ENCODE data around the gene AMIGO1. TPM values are rescaled to one million over a fixed set of nuclear protein-coding genes. Genes with fewer than 3 reads are reported as not detected.

Gene AMIGO1
- total RNA-seq, 1 experiment from 2014 or later: 1.5 TPM

- POLR2A ChIA-PET: no interaction called here
Measured at GRCh38 chr1:109531826-109532364, 22.4 kb upstream of the AMIGO1 start.

GRCh38 chr1:109531380-109531779, 21.9 kb upstream of the AMIGO1 start:
- TF ChIP-seq CTCF (IDR thresholded peaks at IDR 0.05; ENCODE audit: insufficient read depth in 1 of 2, low read depth in 1 of 2, low read length in 1 of 2, severe bottlenecking in 1 of 2, unreplicated experiment in 1 of 2): no peak
- POLR2A ChIA-PET: no interaction called here
- intact Hi-C loops (cut with micrococcal nuclease; ENCODE audit: unreplicated experiment): loop anchor here (5.0 kb wide), 2 partner anchors 104 to 269 kb away; partner anchors contain the start of gene PSMA5
- Mint-ChIP-seq H3K27ac (ENCODE audit: unreplicated experiment) (no peak overlapping the region), H3K9me3 (ENCODE audit: unreplicated experiment) (no peaks in the 10 kb centered on the region), H3K27me3 (ENCODE audit: insufficient read depth, unreplicated experiment) (peaks cover 1% of the 10 kb centered on the region), H3K36me3 (ENCODE audit: insufficient read depth, unreplicated experiment) (peaks cover 4% of the 10 kb centered on the region), H3K4me1 (ENCODE audit: low read depth, unreplicated experiment) (no peaks in the 10 kb centered on the region), H3K4me3 (ENCODE audit: unreplicated experiment) (no peak overlapping the region)
- no peak for DNase-seq
- Histone ChIP-seq H3K9me3 (no peaks in the 10 kb centered on the region), H3K4me1 (no peaks in the 10 kb centered on the region; the same call in 1 of the 2 replicates), H3K27me3 (replicated peaks; ENCODE audit: control insufficient read depth, insufficient read depth, low read length) (no peaks in the 10 kb centered on the region), H3K36me3 (ENCODE audit: control insufficient read depth, insufficient read depth, low read length) (no peaks in the 10 kb centered on the region), H3K4me3 (ENCODE audit: low read depth, low read length) (no peak overlapping the region)
- BruUV-seq (replicated peaks): no TSS peak
- CTCF ChIA-PET: interaction anchor here (0.9 to 6.3 kb wide), 2 partner anchors 37 to 48 kb away, joined by 4 to 131 read pairs; partner anchors contain the start of genes ATXN7L2 and CYB561D1

More at GRCh38 chr1:109531826-109532364, 22.4 kb upstream of the AMIGO1 start:
- peaks cover 4% of the 10 kb centered on the region for H3K36me3 Mint-ChIP-seq (ENCODE audit: insufficient read depth, unreplicated experiment)
- no peaks in the 10 kb centered on the region for H3K9me3 Mint-ChIP-seq (ENCODE audit: unreplicated experiment)
- Histone ChIP-seq H3K27me3 (replicated peaks; ENCODE audit: control insufficient read depth, insufficient read depth, low read length) (no peaks in the 10 kb centered on the region), H3K9me3 (no peaks in the 10 kb centered on the region), H3K4me1 (no peaks in the 10 kb centered on the region; the same call in 1 of the 2 replicates), H3K4me3 (ENCODE audit: low read depth, low read length) (no peak overlapping the region), H3K36me3 (ENCODE audit: control insufficient read depth, insufficient read depth, low read length) (no peaks in the 10 kb centered on the region)
- TF ChIP-seq CTCF (IDR thresholded peaks at IDR 0.05; ENCODE audit: insufficient read depth in 1 of 2, low read depth in 1 of 2, low read length in 1 of 2, severe bottlenecking in 1 of 2, unreplicated experiment in 1 of 2): no peak
- no peak overlapping the region for H3K27ac Mint-ChIP-seq (ENCODE audit: unreplicated experiment)
- no peaks in the 10 kb centered on the region for H3K4me1 Mint-ChIP-seq (ENCODE audit: low read depth, unreplicated experiment)
- no TSS peak for BruUV-seq (replicated peaks)
- CTCF ChIA-PET: interaction anchor here (0.9 to 6.3 kb wide), 8 partner anchors 14 to 500 kb away, joined by 3 to 131 read pairs (median 4); partner anchors contain the start of genes AMIGO1, ATXN7L2 and CYB561D1
- H3K27me3 Mint-ChIP-seq (ENCODE audit: insufficient read depth, unreplicated experiment): no peaks in the 10 kb centered on the region
- H3K4me3 Mint-ChIP-seq (ENCODE audit: unreplicated experiment): no peak overlapping the region
- no peak for DNase-seq
- intact Hi-C loops (cut with micrococcal nuclease; ENCODE audit: unreplicated experiment): loop anchor here (1.0 to 5.0 kb wide), 5 partner anchors 34 to 270 kb away; partner anchors contain the start of genes CYB561D1 and PSMA5

GRCh38 chr1:109530457-109531087, 21.0 kb upstream of the AMIGO1 start:
- Mint-ChIP-seq H3K27ac (ENCODE audit: unreplicated experiment) (no peak overlapping the region), H3K27me3 (ENCODE audit: insufficient read depth, unreplicated experiment) (peaks cover 9% of the 10 kb centered on the region), H3K4me3 (ENCODE audit: unreplicated experiment) (no peak overlapping the region), H3K4me1 (ENCODE audit: low read depth, unreplicated experiment) (no peaks in the 10 kb centered on the region), H3K36me3 (ENCODE audit: insufficient read depth, unreplicated experiment) (peaks cover 4% of the 10 kb centered on the region), H3K9me3 (ENCODE audit: unreplicated experiment) (no peaks in the 10 kb centered on the region)
- H3K36me3 ChIP-seq (ENCODE audit: control insufficient read depth, insufficient read depth, low read length): no peaks in the 10 kb centered on the region
- intact Hi-C loops (cut with micrococcal nuclease; ENCODE audit: unreplicated experiment): loop anchor here (5.0 kb wide), 2 partner anchors 103 to 268 kb away; partner anchors contain the start of gene PSMA5
- H3K9me3 ChIP-seq: no peaks in the 10 kb centered on the region
- no peak for DNase-seq
- no peaks in the 10 kb centered on the region for H3K27me3 ChIP-seq (replicated peaks; ENCODE audit: control insufficient read depth, insufficient read depth, low read length)
- BruUV-seq (replicated peaks): no TSS peak
- no peak for TF ChIP-seq CTCF (IDR thresholded peaks at IDR 0.05; ENCODE audit: insufficient read depth in 1 of 2, low read depth in 1 of 2, low read length in 1 of 2, severe bottlenecking in 1 of 2, unreplicated experiment in 1 of 2)
- H3K4me1 ChIP-seq: no peaks in the 10 kb centered on the region; the same call in 1 of the 2 replicates
- H3K4me3 ChIP-seq (ENCODE audit: low read depth, low read length): no peak overlapping the region
- CTCF ChIA-PET: interaction anchor here (0.6 to 6.3 kb wide), 2 partner anchors 16 to 36 kb away, joined by 3 to 131 read pairs; partner anchors contain the start of gene CYB561D1
- POLR2A ChIA-PET: no interaction called here

All from Caco-2 (cell line).